KG1 (cell line): Measurements from ENCODE around the gene PGM2.

ENCODE experiments used
- DNase-seq: peaks from one replicate; lab custom pipeline; 2025; lab: John Stamatoyannopoulos, UW

PGM2 gene

DNA sequence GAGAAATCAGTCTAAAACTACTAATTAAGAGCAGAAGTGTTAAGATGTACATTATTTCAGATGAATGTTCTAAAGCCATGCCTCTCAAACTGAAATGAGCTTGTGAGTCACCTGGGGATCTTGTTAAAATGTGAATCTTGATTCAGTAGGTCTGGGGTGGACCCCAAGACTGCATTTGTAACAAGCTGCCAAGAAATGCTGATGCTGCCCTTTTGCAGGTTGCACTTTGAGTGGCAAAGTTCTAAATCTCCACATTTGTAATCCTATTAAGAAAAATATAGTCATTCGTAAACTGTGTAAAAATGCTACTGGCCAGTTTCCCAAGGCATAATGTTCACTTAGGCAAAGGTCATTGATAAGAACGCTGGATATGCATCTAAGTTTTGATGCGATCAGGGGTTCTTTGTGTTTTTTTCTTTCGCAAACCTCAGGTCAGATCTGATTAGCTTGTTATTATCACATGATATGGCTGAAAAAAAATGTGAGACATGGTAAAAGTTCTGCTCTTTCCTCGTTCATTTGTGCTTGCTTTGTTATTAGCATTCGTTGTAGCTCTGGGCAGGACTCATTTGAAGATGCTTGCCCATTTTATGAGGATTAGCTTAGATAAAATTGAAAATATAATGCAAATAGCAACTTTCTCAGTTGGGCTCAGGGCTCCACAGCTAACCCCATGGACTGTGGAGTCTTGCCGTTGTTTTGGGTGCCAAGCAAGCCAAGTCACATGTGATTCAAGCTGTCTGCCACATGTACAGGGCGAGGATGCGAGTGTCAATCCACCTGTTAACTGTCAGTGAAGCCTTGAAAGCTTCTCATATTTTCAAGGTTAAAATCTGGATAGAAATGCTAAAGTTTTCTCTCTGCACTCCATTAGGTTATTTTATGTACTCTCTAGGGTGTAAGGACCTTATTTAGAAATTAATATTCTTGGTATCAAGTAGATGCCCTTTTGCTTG is 76.5 kb downstream of the PGM2 start:
- DNase-seq, result no peak

GRCh38 chr4:37903901-37904300 is 77.4 kb downstream of the PGM2 start:
- no peak for DNase-seq

- DNase-seq, result no peak
These were observed 78.3 kb downstream of the PGM2 start for GRCh38 chr4:37904824-37905223.

DNA sequence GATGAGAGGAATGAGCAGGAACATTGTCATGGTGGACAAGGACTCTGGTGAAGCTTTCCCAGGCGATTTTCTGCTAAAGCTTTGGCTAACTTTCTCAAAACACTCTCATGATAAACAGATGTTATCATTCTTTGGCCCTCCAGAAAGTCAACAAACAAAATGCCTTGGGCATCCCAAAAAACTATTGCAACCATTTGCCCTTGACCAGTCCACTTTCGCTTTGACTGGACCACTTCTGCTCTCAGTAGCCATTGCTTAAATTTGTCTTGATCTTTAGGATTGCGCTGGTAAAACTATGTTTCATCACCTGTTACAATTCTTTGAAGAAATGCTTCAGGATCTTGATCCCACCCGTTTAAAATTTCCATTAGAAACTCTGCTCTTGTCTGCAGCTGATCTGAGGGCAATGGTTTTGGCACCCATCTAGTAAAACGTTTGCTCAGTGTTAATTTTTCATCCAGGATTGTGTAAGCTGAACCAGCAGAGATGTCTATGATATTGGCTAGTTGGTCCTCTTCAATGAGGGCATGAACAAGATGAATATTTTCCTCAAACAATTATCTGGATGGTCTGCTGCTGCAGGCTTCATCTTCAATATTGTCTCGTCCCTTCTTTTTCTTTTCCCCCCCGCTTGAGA is 79.2 kb downstream of the PGM2 start:
- no peak for DNase-seq

DNA sequence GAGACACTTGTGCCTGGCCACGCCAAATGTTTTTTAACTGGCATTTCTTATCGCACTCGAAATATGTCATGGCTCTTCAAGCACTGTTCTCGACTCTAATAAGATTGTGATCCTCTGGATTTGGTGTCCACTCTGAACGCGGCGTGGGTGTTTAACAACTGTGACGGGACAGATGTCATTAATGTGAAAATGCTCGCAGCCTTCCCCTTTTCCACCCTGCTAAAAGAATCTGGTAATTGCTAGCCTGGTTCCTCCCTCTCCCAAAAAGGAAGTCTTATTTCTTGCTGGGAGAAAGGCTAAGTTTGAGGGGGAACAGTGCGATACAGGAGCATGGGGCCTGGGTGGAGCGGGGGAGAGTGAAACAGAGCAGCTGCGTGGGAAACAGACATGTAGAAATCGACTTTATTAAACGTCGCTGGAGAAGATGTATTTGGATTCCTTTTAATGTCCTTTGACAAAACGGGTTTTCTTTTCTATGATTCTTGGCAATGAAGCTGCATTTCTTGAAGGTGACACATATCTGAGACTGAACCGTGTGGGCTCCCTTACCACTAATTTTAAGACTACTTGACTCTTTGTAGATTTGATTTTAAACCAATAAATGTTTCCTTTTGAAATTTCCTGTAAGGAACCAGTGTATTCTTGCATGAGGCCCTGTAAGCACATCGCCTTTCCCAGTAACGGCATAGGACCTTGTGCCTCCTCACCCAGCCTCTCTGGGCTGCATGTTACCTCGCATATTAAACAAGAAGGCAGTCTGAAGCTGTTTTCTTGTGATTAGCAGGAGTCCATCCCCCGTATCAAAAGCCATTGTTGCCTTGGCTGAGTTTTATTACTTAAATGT is 82.2 kb downstream of the PGM2 start:
- DNase-seq, result no peak

- no peak for DNase-seq
These were observed 83.0 kb downstream of the PGM2 start for GRCh38 chr4:37909332-37910090.

DNA sequence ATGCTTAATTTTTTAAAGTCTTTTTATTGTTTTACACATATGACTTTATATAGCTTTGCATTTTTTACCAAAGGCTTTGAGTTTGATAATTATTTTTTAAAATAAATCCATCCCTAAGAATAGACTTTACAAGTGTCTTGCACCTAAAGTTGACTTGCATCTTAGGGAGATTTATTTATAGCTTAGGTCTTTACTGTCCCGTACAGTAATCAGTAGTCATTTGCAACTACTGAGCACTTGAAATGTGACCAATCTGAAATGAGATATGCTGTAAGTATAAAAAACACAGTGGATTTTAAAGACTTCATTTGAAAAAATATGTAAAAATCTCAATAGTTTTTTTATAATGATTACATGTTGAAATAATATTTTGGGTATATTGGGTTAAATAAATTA is 83.6 kb downstream of the PGM2 start:
- DNase-seq, result no peak
